ENCODE measurements around the gene LCE1F.

Gene LCE1F, protein sequence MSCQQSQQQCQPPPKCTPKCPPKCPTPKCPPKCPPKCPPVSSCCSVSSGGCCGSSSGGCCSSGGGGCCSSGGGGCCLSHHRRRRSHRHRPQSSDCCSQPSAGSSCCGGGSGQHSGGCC

DNA sequence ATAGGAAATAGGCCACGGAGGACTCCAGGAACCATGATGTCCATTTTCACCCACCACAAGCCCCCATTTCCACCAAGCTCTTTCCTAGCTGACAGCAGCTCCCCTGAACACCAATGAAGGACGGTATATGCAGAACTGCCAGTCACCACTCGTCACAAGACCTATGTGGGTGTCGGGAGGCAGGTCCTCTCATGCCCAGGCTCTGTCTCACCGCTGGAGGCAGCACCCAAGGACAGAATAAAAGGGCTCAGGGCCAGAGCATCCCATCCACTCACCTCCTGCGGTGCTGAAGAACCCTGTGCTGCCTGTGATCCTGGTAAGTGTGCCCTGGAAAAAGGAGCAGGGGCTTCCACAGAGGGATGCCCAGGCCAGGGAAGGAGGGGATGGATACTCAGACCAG is at the start of gene LCE1F:
Gene LCE1F (plus strand): TSS at position 266 of the 400 bp plus-strand sequence. CDS start 1,232 bp downstream, outside the sequence.
- no peak within 1 kb of the TSS for H3K4me3 ChIP-seq (ENCODE audit: low read depth, low read length)
- no peak for DNase-seq (ENCODE audit: low read depth)

DNA sequence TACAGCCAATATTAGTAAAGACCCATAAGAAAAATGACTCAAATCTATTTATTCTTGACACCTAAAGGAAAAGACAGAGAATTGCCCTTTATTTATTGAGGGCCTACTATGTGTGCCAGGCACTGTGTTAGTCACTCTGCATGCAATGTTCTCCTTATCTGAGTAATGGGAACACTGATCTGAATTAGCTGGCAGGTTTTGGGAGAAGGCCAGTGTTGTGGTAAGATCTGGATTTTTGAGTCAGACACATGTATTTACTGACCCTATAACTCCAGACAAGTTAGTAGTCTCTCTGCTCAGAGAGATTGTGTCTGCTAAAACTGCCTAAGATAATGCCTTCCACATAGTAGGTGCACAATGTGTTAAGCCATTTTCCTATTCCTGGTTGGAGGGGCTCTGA is 49.7 kb upstream of the LCE1F start:
- H3K4me3 ChIP-seq (ENCODE audit: low read depth, low read length): no peak overlapping the region
- no peak for DNase-seq (ENCODE audit: low read depth)

DNA sequence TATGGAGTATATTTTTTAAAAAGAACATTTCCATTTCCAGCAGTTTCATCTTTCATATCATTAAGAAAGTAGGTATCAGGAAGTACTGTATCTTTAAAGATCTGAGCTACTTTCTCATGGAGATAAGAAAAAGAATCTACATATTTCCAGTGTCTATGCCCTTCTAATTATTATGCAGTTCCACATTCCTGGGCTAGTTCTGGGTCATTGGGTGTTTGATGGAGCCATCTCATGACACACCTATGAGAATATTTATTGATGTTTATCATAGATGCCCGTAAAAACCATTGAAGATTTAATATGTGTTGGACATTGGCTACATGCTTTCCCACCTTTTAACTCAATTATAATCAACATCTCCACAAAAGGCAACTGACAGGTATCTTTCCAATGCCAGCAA is 46.0 kb upstream of the LCE1F start:
- no peak for DNase-seq (ENCODE audit: low read depth)
- H3K4me3 ChIP-seq (ENCODE audit: low read depth, low read length): no peak overlapping the region

DNA sequence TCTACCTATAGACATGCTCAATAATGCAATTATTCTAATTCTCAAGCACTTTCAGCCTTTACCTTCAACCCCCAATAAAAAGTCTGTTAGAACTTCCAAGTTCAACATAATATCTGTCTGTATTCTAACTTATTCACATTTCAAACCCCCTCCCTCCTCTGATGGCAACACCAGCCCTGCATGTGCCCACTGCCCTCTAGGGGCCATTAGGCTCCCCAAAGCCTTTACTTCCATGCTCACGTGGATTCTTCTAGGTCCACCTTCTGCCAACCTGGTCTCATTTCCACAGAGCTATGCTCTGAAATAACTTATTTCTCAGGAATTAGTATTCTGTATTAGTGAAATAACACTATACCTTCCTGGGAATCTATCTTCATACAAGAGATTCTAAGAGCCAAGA is 39.3 kb upstream of the LCE1F start:
- no peak overlapping the region for H3K4me3 ChIP-seq (ENCODE audit: low read depth, low read length)
- DNase-seq (ENCODE audit: low read depth): no peak

DNA sequence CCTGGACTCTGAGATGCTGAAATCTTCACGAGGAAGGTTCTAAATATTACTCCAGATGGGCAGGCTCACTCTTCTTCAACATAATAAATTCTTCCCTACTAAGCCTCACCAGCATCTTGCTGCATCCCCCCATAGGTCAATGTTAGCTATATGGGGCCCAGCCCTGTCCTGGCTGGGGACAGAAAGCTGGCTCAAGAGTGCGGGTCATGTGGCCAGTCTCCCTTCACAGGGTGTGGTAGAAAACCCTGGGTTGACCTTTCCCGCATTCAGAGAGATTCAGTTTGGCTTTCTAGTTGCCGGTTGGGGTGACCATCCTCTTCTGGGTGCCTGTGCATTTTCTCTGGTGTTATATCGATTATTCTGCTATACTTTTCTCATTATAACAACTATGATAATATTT is 36.9 kb upstream of the LCE1F start:
- no peak overlapping the region for H3K4me3 ChIP-seq (ENCODE audit: low read depth, low read length)
- no peak for DNase-seq (ENCODE audit: low read depth)

DNA sequence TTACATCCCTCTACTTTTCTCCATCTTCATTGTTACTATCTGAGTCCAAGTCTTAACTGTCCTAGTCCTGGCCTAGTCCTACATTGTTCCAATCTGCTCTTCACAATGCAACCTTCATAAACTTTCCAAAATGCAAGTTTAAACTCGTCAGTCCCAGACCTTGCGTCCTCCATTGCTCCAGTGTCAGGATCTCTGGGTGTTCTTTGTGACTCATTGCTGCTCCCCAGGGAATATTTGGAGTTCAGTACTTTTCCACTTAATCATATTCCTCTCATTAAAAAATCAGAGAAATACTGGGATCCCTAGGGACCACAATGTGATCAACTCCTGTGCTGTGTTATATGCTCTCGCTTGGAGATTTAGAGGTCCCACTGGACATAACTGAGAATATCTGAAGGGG is 35.1 kb upstream of the LCE1F start:
- H3K4me3 ChIP-seq (ENCODE audit: low read depth, low read length): no peak overlapping the region
- no peak for DNase-seq (ENCODE audit: low read depth)

DNA sequence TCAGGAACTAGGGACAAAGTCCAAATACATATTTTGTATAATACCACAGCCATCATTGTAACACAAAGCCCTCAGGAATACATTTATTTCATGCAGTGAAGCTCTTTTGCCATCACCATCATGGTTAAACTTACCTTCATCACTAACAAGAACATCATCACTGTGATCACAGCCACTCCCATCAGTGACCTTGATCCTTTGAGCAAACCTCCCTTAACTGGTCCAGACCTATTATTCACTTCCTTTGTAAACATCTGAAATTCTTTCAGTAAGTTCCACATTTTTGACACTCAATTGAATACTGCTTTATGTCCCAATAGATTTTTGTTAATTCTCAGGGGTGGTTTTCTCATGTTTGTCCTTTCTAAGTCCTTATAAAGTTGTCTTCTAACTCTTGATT is 33.3 kb upstream of the LCE1F start:
- DNase-seq (ENCODE audit: low read depth): no peak
- H3K4me3 ChIP-seq (ENCODE audit: low read depth, low read length): no peak overlapping the region

DNA sequence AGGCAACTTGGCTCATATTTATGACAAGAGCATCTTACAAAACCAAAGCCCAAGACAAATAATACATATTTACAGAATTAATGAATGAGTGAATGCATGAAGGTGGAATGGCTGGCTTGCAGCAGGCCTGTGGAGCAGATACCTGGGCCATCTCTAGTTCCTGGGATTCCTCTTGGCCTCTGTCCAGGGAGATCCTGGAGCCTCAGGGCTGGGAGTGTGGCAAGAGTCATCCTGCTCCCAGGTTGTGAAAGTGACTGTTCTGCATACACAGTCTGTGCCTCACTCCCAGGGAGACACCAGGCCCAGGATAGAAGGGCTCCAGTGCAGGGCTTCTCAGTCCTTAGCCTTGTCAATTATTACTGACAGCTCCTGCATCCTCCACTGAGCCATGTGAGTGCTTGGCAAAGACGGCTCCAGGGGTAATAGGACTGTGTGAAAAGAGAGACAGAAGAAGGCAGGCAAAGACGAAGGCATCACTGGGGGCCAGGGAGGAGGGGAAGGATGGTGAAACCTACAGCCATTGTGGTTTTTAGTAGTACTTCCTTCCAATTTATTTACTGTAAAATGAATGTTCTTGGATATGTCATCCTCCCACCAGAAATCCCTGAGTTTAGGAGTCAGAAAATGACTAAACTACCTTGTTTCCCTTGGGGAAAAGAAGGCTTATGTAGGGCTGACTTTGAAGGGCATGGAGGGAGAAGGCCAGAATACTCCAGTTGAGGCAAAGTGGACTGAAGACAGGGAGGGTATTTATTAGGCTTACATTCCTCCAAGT is 31.4 kb upstream of the LCE1F start:
- H3K4me3 ChIP-seq (ENCODE audit: low read depth, low read length): no peak overlapping the region
- DNase-seq (ENCODE audit: low read depth): no peak

DNA sequence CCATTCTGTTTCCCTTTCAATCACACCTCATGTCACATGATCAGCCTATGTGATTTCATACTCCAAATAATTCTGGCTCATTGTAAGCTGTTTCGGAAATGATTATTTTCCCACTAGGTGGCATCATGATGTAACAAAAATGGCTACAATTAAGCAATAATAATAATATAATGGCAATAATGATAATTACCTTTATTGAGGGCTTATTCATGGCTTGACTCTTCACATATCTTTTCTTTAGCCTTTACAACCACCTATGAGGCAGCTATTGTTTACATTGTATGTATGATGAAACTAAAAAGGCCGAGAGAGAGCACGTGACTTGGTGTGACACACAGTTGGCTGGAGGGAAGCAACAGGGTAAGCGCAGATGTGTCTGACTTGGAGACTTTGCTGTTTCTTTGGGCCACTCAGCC is 29.6 kb upstream of the LCE1F start:
- no peak overlapping the region for H3K4me3 ChIP-seq (ENCODE audit: low read depth, low read length)
- DNase-seq (ENCODE audit: low read depth): no peak

DNA sequence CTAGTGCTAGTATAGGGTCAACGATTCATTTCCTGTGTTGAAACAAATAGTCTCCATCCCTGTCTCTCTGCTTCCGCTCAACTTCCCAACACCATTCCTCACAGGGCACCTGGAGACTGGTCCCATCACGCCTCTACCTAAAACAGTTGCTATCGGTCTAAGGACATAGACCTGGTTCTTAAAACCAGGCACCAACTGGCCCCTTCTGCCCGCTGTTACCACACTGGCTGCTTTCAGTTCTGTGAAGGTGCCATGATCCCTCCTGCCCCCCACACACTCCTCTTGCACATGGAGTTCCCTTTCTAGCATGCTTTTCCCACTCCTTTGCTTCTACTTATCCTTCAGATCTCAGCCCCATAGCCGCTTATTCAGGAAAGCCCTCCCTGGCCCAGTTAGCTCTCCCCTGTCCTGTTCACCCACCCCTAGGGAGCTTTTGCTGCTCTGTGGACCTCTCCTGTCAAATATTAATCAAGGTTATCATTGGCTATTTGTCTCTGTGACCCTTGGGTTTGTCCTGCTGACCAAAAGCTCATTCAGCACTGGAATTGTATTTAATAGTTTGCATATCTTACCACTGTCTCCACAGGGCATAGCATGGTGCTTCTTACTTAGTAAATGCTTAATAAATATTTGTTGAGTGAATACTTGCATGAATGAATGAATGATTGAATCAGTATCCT is 29.0 kb upstream of the LCE1F start:
- H3K4me3 ChIP-seq (ENCODE audit: low read depth, low read length): no peak overlapping the region
- DNase-seq (ENCODE audit: low read depth): no peak

DNA sequence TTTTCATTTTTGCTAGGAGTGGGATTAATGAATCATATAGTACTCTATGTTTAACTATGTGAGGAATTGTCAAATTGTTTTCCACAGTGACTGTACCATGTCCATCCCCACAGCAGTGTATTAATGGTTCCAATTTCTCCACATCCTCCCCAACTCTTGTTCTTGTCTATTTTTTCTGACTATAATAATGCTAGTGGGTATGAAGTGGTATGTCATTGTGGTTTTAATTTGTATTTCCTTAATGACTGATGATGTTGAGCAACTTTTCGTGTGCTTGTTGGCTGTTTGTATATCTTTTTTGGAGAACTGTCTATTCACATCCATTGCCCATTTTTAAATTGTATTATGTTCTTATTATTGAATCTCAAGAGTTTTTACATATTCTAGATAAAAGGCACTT is 27.1 kb upstream of the LCE1F start:
- H3K4me3 ChIP-seq (ENCODE audit: low read depth, low read length): no peak overlapping the region
- DNase-seq (ENCODE audit: low read depth): no peak

DNA sequence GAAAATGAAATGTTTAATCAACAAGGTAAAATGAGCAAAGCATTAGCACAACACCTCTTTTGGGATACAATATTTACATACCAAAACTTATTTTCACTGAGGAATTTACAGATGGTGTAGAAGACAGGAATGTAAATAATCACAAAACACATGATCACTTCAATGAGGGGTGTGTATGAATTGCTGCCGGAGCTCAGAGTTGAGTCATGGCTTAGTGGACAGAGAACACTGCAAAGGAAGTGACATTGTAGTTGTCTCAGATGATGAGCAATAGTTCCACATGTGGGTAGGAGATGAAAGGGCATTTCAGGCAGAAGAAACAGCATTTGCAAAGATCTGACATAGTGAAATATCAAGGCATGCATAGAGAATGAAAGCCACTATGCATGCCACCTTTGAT is 22.7 kb upstream of the LCE1F start:
- no peak for DNase-seq (ENCODE audit: low read depth)
- no peak overlapping the region for H3K4me3 ChIP-seq (ENCODE audit: low read depth, low read length)

DNA sequence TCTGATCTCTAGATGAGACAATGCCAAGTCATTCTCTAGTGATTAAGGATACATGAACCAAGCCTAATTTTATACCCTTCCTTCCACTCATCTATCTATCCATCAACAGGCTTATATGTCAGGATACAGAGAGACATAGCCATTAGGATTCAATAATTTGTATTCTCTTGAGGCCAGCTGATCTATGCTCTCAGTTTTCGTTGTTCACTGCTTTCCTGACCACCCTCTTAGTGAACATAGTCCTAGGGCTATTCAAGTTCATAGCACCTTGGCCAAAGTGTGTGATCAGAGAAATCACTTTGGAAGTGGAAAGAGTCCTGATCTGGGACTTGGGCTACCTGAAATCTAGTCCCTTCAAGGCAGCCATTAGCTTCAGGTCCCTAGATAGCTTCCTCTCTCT is 21.4 kb upstream of the LCE1F start:
- no peak overlapping the region for H3K4me3 ChIP-seq (ENCODE audit: low read depth, low read length)
- DNase-seq (ENCODE audit: low read depth): no peak

DNA sequence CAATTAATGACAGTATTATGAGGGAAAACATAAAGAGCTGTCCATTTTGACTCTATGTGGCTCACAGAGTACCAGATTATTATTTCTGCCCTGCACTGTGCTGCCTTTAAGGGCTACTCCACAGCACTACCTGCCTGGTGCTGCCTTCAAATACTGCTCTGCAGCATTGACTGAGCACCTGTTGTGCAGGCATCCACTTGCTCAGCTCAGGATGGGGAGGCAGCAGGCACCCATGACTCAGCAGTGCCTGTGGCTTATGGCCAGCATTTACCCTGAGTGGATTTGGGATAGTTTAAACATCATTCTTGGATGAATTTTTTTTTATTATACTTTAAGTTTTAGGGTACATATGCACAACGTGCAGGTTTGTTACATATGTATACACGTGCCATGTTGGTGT is 18.1 kb upstream of the LCE1F start:
- no peak overlapping the region for H3K4me3 ChIP-seq (ENCODE audit: low read depth, low read length)
- no peak for DNase-seq (ENCODE audit: low read depth)

DNA sequence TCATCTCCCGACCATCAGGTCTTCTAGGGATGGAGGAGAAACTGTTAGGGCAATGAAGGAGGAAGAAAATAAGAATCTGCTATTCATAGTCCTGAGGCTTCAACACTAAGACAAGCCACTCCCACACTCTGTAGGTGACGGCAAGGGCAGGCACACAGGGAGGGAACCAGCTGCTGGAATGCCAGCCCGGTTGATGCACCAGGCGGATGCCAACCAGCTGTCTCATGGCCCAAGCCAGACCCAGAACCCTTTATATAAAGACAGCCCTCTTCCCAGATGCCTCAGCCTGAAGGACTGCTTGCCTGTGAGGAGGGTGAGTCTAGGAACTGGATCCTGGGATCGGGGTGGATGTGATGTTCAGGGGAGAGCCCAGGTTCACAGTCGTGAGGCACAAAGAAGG is 17.2 kb upstream of the LCE1F start, which contains the start of gene KPRP:
Gene KPRP (plus strand): TSS at position 279 of the 400 bp plus-strand sequence. CDS start 1,564 bp downstream, outside the sequence.
- no peak within 1 kb of the TSS for H3K4me3 ChIP-seq (ENCODE audit: low read depth, low read length)
- no peak for DNase-seq (ENCODE audit: low read depth)

DNA sequence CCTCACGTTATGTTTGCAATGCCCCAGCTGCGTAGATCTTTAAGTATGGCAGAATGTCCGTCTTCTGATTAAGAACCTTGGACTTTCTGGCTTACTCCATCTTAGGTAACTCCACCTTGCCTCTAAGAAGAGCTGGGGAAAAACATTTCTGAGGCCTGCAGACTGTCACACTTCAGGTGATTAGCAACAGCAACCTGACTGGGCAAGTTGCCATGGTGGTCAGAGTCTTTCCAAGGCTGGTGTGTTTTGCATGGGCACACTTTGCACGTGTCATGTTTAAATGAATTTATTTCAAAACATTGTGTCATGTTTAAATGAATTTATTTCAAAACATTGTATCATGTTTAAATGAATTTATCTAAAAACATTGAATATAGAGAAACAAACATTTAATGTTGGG is 16.3 kb upstream of the LCE1F start:
- no peak for DNase-seq (ENCODE audit: low read depth)
- no peak overlapping the region for H3K4me3 ChIP-seq (ENCODE audit: low read depth, low read length)

DNA sequence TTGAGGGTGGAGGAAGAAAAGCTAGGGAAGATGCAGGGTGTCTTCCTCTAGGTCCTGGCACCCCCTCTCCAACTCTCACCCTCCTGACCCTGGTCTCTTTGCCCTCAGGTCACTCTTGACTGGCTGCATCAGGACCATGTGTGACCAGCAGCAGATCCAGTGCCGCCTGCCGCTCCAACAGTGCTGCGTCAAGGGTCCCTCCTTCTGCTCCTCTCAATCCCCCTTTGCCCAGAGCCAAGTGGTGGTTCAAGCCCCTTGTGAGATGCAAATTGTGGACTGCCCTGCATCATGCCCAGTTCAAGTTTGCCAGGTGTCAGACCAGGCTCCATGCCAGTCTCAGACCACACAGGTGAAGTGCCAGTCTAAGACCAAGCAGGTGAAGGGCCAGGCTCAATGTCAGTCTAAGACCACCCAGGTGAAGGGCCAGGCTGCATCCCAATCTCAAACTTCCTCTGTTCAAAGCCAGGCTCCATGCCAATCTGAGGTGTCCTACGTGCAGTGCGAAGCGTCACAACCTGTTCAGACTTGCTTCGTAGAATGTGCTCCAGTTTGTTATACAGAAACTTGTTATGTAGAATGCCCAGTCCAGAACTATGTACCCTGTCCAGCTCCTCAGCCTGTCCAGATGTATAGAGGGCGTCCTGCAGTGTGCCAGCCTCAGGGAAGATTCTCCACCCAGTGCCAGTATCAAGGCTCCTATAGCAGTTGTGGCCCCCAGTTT is 15.3 kb upstream of the LCE1F start:
- no peak overlapping the region for H3K4me3 ChIP-seq (ENCODE audit: low read depth, low read length)
- no peak for DNase-seq (ENCODE audit: low read depth)

DNA sequence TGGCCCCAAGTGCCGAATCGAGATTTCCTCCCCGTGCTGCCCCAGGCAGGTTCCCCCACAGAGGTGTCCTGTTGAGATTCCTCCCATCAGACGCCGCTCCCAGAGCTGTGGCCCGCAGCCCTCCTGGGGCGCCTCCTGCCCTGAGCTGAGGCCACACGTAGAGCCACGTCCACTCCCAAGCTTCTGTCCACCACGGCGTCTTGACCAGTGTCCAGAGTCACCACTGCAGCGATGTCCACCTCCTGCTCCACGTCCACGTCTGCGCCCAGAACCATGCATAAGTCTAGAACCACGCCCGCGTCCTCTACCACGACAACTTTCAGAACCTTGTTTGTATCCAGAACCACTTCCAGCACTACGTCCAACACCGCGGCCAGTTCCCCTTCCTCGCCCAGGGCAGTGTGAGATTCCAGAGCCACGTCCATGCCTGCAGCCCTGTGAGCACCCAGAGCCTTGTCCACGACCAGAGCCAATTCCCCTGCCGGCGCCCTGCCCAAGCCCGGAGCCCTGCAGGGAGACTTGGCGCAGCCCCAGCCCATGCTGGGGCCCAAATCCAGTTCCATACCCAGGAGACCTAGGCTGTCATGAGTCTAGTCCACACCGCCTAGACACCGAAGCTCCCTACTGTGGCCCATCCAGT is 14.3 kb upstream of the LCE1F start:
- DNase-seq (ENCODE audit: low read depth): no peak
- no peak overlapping the region for H3K4me3 ChIP-seq (ENCODE audit: low read depth, low read length)

DNA sequence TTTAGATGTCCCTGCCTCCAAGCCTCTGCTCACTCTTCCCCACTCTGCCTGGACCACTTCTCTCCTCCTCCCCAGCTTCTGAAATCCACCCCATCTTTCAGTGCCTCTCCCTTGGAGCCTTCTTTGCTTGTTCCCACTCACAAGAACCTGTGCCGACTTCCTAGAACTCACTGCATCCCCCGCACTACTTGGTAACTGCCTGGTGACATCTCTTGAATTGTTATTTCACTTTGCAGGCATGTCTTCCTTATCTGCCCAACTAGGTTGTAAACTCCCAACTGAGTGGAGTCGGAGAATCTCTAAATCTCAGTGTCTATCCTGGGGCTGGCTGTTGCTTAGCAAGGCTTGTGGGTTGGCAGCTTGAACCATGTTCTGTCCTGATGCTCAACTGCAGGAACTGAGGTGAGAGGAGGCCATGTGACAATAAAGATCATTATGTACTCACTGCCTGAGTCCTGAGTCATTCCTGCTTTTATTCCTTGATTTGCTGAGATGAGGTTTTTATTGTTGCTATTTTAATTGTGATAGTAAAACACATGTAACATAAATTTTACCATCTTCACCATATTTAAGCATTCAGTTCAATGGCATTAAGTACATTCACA is 13.2 kb upstream of the LCE1F start:
- DNase-seq (ENCODE audit: low read depth): no peak

More for the DNA sequence above, 13.2 kb upstream of the LCE1F start:
- no peak overlapping the region for H3K4me3 ChIP-seq (ENCODE audit: low read depth, low read length)
